Fibroblast of skin of right quadriceps (primary cell): ENCODE measurements around the gene FAM174C.
A peak's percentile ranks its signal among the peaks of the same experiment; 100 is the strongest.

Experiments
- DNase-seq: peaks from one replicate; pipeline ENCODE4 v3.0.0-alpha.2; 2013

Gene FAM174C

GRCh38 chr19:1275976-1276627 lies 772 bp downstream of the FAM174C start:
- DNase-seq: no peak

- DNase-seq: no peak
Observed at GRCh38 chr19:1276628-1277022, 1.3 kb downstream of the FAM174C start.

GRCh38 chr19:1277061-1277460 lies 1.7 kb downstream of the FAM174C start:
- DNase-seq: no peak

DNA sequence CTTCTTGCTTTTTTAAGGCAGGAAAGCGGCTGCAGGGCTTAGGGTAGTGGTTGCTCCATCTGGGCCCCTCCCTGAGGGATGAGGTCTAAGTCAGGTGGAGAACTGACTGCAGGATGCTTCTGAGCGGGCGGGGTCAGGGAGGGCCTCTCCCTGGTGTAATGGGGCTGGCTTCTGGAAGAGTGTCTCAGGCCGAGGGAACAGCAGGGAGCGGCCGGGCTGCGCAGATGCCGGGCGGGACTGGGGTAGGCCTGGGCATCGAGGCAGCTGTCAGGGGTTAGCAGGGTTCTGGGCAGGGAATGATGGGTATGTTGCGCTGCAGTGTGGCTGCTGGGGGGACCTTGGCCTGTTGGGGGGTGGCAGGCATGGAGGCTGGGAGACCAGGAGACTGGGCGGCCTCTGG lies 2.7 kb downstream of the FAM174C start:
- DNase-seq: no peak

DNA sequence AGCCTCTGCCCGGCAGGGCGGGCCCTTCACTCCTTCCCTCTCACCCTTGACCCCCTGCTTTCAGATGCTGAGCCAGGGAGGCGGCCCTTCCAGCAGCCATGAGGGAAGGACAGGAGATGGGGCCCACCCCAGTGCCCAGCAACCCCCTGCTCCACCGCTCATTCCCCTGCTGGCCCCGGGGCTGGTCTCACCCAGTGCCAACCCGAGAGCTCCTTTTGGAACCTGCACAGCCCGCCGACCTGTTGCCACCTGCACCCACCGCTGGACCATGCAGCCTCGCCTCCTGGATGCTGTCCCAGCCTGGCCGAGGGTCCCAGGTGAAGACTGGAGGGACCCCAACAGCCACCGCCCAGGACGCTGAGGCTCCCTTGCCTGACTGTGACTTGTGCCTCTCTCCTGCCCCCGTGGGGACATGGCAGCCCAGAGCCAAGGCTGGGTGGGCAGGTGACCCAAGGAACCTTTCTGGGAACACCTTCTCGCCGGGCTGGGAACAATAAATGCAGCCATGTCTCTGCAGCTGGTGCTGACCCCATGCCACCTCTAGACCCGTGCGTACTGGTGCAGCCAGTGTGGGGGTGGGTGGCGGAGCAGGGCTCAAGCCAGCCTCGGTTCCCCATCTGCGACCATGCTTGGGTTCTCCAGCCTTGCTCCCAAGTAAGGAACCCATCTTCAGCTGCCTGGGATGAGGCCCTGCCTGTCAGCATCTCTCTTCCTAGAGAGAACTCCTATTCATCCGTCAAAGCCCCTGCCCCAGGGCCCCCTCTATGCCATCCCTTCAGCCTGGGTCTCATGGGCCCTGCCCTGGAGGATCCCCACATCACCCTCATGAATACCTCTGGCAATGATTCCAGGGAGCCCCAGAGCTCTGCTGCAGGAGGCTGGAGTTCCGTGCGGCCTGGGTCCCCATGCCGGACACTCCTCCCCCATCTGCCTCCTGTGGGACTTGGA lies 3.7 kb downstream of the FAM174C start:
- no peak for DNase-seq

DNA sequence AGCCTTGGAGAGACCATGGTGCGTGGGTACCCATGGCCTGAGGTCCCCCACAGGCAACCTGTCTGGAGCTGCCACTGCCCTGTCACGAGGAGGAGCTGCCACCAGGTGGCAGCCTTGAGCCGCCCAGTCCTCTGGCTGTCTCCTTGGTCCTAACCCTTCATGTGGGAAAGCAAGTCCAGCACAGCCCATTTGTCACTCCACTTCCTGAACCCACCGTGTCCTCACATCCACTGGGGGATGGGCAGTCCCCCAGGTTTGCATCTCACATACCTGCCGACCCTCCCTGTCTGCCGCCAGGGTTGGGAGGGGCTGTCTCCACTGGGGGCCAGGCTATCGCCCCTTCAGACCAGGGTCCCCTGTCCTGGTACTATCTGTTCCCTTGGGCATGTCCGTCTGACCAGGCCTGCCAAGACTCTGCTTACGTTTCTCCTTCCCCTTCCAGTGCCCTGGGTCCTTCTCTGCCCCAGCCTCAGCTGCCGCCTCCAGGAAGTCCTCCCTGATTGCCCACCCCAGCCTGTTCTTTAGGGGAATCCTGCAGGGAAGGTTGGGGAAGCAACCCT lies 4.5 kb downstream of the FAM174C start:
- DNase-seq: peak; percentile 74

DNA sequence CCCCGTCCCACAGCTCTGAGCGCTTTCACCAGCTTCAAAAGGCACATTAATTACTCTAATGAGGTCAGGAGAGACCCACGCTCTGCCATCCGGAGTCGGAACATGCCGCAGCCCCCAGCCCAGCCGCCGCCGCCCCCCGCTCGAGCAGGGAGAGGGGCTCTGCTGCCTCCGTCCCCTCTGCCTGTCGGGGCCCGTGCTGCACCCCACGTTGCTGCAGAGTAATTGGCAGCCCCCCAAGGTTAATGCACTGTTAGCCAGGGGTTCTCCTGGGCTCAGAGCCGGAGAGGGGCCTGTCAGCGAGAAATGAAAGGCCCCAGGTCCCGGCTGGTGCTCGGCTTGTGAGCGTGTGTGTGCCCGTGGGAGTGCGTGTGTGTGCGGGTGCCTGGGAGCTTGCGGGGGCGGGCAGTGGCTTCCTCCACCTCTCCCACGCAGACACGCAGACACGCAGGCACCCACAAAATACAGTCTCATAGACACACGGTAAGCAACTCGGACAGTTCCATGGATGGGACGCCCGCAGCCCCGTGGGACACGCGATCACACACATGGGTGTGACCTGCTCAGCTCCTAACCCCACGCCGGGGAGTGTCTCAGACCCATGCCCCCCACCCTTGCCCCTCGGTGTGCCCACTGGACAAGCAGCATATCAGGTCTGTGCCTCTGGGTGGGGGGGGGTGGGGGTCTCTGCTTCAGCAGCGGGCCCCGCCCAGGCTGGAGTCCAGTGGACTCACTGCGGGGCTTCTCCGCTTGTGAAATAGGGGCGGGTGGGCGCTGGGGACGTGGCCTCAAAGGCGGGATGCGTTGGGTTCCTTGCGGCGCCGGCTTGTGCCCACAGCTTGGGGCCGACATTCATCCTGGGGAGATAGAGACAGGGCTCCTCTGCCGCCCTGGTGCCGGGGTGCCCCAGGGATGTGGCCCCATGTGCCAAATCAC lies 5.6 kb downstream of the FAM174C start:
- no peak for DNase-seq

DNA sequence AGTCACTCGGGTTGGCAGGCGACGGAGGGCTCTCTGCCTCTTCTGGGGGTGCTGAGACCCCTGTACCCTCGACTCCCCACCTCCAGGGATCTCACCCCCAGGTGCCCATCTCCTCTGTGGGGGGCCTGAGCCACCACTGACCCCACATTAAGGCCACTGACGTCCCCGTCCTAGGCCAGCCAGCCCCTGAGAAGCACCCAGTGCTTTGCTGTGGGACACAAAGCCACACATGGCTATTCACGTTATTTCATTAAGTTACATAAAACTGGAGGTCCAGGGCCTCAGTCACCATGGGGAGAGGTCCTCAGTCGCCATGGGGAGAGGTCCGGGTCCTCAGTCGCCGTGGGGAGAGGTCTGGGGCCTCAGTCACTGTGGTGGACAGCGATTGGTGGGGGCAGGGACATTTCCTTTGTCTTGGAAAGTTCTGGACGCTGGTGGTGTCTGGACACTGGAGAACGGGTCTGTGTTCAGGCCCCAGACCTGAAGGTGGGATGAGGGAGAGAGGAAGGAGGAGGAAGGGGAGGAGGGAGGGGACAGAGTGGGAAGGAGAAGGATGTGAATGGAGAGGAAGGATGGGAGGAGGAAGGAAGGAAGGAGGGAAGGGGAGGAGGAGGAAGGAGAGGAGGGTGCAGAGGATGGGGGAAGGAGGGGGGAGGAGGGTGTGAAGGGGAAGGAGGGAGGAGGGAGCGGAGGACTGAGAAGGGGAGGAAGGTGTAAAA lies 6.4 kb downstream of the FAM174C start:
- DNase-seq: no peak

DNA sequence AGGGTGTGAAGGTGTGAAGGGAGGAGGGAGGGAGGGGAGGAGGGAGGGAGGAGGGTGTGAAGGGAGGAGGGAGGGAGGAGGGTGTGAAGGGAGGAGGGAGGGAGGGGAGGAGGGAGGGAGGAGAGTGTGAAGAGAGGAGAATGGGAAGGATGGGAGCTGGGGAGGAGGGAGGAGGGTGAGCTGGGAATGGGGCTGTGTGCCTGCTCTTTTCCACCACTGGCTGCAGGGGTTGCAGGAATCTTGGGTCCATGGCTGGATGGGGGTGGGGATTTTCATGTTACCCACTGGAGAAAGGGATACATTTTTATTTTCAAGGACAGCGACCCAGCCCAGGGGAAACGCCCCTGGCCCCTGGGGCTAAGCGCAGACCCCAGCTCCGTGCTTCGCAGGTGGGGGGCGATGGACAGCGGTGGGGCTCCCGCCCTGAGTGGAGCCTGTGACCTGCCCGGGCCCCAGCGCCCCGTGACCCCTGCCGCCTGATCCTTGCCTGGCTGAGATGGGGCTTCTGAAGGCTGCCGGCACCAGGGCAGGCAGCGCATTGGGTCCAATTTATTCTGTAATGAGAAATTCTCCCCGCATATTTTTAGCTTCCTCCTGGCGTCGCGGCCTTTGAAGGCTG lies 7.4 kb downstream of the FAM174C start:
- no peak for DNase-seq

GRCh38 chr19:1283207-1283916 lies 8.0 kb downstream of the FAM174C start:
- DNase-seq: no peak

- no peak for DNase-seq
Observed at GRCh38 chr19:1283917-1284292, 8.6 kb downstream of the FAM174C start.

DNA sequence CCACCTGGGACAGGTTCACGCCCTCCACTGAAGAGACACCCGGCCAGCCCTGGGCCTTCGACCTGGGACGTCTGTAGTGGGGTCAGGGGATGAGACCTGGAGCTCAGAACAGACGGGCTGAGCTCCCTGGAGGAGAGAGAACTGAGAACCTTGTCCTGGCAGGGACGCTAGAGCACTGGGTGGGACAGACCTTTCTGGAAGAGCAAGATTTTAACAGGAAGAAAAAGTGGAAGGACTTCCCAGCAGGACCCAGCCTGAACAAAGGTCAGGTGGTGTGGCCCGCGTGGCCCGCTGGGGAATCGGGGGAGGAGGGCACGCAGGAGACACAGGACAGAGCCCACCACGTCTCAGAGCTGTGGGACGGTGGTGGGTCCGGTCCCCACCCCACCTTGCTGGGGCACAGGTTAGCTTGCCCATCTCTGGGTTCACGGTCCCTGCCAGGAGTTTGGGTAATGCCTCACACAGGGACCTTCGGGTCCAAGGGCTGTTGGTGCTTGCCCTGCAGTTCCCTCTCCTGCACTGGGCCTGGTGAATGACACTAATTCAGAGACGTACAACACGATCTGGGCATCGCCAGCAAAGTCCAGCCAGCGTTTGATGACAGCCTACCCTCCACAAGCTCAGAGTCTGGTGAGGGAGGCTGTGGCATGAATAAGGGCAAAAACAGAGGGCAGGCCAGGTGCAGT lies 9.1 kb downstream of the FAM174C start:
- no peak for DNase-seq

GRCh38 chr19:1284979-1285736 lies 9.8 kb downstream of the FAM174C start:
- DNase-seq: no peak

DNA sequence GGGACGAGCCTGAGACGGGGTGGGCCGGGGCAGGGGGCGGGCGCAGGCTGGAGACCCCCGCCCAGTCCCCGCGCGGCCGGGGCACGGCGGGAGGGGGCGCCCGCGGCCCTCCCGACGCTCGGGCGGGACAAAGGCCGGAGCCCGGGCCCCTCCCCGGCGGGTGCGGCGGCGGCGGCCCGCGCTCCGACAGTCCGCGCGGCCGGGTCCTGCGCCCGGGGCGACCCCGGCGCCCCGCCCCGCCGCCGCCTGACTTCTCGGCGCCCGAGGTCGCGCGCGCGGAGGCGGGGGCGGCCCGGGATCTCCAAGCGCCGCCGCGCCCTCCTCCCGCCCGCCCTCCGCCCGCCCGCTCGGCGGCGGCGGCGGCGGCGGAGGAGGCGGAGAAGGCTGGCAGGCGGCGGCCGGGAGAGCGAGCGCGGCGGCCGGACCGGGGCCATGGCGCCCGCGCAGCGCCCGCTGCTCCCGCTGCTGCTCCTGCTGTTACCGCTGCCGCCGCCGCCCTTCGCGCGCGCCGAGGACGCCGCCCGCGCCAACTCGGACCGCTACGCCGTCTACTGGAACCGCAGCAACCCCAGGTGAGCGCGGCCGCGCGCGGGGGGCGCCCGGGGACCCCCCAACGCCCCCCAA lies 10.5 kb downstream of the FAM174C start, which contains the start of gene EFNA2:
Gene EFNA2, plus strand, starts transcription at position 137 of the 624 bp plus-strand sequence. Its CDS starts 296 bp downstream, at position 433.
- DNase-seq: no peak

DNA sequence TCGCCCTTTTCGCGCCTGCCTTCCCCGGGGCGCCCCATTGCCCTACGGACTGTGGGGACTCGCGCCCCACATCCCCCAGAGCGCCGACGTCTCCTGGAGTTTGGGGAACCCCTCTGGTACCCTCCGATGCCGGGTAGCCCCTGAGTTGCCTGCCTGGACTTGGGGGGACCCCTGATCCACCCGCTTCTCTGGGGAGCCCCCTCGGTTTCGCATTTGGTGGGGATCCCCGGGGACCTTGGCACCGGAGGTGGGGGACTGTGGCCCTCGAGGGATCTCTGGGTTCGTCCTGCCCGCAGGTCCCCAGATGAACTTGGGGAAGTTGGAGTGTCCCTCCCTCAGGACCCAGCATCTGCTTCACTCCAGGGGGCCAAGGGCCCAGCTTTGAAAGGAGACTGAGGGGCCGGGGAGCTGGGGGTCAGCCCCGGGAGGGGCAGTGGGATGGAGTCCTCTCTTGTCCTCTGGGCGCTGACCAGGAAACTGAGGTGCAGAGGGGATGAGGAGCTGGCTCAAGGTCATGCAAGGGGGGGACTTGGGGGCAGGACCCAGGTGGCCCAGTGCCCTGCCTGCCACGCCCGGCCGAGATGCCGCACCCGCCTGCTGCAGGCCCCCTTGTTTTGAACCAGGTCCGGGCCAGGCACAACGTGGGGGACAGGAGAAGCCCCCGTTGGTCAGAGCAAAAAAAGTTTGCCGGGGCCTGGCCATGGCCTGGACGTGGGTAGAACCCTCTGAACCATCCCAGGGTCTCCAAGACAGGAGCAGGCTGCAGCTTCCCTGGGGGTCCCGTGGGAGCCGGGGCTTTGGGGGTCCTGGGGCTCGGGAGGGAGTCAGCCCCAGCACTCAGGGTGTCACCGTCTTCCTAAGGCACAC lies 11.4 kb downstream of the FAM174C start:
- DNase-seq: no peak

- no peak for DNase-seq
Observed at GRCh38 chr19:1287354-1288225, 12.3 kb downstream of the FAM174C start.

DNA sequence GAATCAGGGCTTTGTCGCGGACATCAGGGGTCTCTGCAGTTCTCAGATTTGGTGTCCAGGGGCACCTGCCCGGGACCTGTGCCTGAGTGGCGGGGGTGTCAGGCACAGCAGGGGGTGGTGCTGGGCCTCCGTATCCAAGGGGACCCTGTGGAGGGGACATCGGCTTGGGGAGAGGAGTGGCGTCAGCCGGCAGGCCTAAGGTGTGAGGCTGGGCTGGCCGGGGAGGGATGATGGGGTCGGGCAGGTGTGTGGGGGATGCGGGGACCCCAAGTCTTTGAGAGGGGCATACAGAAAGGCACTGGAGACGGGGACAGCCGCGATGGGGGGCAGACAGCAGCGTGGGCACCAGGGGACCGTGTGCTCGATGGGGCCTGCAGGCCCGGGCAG lies 12.9 kb downstream of the FAM174C start:
- no peak for DNase-seq
